ENCODE measurements around the gene CCL25.
A peak's percentile ranks its signal among the peaks of the same experiment; 100 is the strongest.

Gene CCL25

DNA sequence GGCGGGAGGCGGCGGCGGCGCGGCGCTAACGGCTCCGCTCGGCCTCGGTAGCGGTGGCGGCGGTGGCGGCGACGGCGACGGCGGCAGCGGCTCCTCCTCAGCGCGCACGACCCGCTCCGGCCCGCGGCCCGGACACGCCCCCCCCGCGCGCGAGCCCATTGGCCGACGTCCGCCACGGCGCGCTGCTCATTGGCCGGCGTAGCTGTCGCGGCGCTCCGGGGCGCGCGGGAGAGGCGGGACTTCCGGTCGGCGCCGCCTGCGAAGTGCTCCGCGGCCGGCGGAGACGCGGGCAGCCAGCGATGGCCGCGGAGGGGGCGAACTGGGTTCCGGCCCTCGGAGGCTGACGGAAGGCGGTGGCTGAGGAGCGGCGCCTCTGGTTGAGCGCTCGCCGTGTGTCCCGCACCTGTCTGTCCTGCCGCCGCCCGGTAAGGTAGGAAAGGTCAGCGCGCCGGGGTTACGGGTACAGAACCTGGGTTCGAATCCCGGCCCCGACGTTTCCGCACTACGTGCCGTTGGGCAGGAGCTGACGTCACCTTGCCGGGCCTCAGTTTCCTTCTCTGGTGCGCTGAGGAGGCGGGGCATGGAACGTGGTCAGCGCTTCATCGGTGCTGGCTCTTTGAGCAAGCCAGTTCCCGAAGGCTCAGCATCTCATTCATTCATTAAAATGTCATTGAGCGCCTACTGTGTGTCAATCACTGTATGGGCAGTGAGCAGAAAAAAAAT, 46.9 kb upstream of the CCL25 start, which contains the start of gene ELAVL1 (continued):
- peak; percentile 85 for TF ChIP-seq ZNF629 (tag by site-specific recombination; IDR thresholded peaks at IDR 0.05)
- peak; percentile 40; the same call in 1 of the 2 replicates for TF ChIP-seq ZNF677 (tag by site-specific recombination; IDR thresholded peaks at IDR 0.05)
- TF ChIP-seq, protein P1, sequence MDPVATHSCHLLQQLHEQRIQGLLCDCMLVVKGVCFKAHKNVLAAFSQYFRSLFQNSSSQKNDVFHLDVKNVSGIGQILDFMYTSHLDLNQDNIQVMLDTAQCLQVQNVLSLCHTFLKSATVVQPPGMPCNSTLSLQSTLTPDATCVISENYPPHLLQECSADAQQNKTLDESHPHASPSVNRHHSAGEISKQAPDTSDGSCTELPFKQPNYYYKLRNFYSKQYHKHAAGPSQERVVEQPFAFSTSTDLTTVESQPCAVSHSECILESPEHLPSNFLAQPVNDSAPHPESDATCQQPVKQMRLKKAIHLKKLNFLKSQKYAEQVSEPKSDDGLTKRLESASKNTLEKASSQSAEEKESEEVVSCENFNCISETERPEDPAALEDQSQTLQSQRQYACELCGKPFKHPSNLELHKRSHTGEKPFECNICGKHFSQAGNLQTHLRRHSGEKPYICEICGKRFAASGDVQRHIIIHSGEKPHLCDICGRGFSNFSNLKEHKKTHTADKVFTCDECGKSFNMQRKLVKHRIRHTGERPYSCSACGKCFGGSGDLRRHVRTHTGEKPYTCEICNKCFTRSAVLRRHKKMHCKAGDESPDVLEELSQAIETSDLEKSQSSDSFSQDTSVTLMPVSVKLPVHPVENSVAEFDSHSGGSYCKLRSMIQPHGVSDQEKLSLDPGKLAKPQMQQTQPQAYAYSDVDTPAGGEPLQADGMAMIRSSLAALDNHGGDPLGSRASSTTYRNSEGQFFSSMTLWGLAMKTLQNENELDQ (tag by site-specific recombination; IDR thresholded peaks at IDR 0.05; ENCODE audit: low read depth): no peak
- no peak for TF ChIP-seq ZNF530 (tag by site-specific recombination; IDR thresholded peaks at IDR 0.05; ENCODE audit: low read depth)
- TF ChIP-seq WT1 (tag by site-specific recombination; IDR thresholded peaks at IDR 0.05): no peak
- no peak for TF ChIP-seq ZNF423 (tag by site-specific recombination; IDR thresholded peaks at IDR 0.05)
- TF ChIP-seq GLIS2 (tag by site-specific recombination; IDR thresholded peaks at IDR 0.05): no peak
- TF ChIP-seq, protein P2, sequence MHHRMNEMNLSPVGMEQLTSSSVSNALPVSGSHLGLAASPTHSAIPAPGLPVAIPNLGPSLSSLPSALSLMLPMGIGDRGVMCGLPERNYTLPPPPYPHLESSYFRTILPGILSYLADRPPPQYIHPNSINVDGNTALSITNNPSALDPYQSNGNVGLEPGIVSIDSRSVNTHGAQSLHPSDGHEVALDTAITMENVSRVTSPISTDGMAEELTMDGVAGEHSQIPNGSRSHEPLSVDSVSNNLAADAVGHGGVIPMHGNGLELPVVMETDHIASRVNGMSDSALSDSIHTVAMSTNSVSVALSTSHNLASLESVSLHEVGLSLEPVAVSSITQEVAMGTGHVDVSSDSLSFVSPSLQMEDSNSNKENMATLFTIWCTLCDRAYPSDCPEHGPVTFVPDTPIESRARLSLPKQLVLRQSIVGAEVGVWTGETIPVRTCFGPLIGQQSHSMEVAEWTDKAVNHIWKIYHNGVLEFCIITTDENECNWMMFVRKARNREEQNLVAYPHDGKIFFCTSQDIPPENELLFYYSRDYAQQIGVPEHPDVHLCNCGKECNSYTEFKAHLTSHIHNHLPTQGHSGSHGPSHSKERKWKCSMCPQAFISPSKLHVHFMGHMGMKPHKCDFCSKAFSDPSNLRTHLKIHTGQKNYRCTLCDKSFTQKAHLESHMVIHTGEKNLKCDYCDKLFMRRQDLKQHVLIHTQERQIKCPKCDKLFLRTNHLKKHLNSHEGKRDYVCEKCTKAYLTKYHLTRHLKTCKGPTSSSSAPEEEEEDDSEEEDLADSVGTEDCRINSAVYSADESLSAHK (tag by site-specific recombination; IDR thresholded peaks at IDR 0.05): no peak
- no peak for TF ChIP-seq ZNF214 (tag by site-specific recombination; IDR thresholded peaks at IDR 0.05; ENCODE audit: borderline replicate concordance)
- TF ChIP-seq, protein P3, sequence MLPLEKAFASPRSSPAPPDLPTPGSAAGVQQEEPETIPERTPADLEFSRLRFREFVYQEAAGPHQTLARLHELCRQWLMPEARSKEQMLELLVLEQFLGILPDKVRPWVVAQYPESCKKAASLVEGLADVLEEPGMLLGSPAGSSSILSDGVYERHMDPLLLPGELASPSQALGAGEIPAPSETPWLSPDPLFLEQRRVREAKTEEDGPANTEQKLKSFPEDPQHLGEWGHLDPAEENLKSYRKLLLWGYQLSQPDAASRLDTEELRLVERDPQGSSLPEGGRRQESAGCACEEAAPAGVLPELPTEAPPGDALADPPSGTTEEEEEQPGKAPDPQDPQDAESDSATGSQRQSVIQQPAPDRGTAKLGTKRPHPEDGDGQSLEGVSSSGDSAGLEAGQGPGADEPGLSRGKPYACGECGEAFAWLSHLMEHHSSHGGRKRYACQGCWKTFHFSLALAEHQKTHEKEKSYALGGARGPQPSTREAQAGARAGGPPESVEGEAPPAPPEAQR (tag by site-specific recombination; IDR thresholded peaks at IDR 0.05): no peak
- no peak for TF ChIP-seq ZNF596 (tag by site-specific recombination; IDR thresholded peaks at IDR 0.05)
- TF ChIP-seq ZNF521 (tag by site-specific recombination; IDR thresholded peaks at IDR 0.05): no peak
- TF ChIP-seq ZNF785 (tag by site-specific recombination; IDR thresholded peaks at IDR 0.05): 0 out of 2 replicates have a peak, but pooled peaks have one; percentile 43
- TF ChIP-seq, protein P4, sequence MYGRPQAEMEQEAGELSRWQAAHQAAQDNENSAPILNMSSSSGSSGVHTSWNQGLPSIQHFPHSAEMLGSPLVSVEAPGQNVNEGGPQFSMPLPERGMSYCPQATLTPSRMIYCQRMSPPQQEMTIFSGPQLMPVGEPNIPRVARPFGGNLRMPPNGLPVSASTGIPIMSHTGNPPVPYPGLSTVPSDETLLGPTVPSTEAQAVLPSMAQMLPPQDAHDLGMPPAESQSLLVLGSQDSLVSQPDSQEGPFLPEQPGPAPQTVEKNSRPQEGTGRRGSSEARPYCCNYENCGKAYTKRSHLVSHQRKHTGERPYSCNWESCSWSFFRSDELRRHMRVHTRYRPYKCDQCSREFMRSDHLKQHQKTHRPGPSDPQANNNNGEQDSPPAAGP (tag by site-specific recombination; IDR thresholded peaks at IDR 0.05): peak; percentile 78
- no peak for TF ChIP-seq ZNF157 (tag by site-specific recombination; IDR thresholded peaks at IDR 0.05)
- peak; percentile 51; the same call in 1 of the 2 replicates for TF ChIP-seq FEZF1 (tag by site-specific recombination; IDR thresholded peaks at IDR 0.05)
- TF ChIP-seq ZNF624 (tag by site-specific recombination; IDR thresholded peaks at IDR 0.05): no peak
- no peak for TF ChIP-seq ZNF658 (tag by site-specific recombination; IDR thresholded peaks at IDR 0.05)
- TF ChIP-seq, protein P5, sequence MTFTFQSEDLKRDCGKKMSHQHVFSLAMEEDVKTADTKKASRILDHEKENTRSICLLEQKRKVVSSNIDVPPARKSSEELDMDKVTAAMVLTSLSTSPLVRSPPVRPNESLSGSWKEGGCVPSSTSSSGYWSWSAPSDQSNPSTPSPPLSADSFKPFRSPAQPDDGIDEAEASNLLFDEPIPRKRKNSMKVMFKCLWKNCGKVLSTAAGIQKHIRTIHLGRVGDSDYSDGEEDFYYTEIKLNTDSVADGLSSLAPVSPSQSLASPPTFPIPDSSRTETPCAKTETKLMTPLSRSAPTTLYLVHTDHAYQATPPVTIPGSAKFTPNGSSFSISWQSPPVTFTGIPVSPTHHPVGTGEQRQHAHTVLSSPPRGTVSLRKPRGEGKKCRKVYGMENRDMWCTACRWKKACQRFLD (tag by site-specific recombination; IDR thresholded peaks at IDR 0.05): no peak
- TF ChIP-seq, protein P6, sequence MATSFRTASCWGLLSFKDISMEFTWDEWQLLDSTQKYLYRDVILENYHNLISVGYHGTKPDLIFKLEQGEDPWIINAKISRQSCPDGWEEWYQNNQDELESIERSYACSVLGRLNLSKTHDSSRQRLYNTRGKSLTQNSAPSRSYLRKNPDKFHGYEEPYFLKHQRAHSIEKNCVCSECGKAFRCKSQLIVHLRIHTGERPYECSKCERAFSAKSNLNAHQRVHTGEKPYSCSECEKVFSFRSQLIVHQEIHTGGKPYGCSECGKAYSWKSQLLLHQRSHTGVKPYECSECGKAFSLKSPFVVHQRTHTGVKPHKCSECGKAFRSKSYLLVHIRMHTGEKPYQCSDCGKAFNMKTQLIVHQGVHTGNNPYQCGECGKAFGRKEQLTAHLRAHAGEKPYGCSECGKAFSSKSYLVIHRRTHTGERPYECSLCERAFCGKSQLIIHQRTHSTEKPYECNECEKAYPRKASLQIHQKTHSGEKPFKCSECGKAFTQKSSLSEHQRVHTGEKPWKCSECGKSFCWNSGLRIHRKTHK (tag by site-specific recombination; IDR thresholded peaks at IDR 0.05): no peak
- no peak for TF ChIP-seq ZNF366 (tag by site-specific recombination; conservative IDR thresholded peaks at IDR 0.05)
- TF ChIP-seq, protein P7, sequence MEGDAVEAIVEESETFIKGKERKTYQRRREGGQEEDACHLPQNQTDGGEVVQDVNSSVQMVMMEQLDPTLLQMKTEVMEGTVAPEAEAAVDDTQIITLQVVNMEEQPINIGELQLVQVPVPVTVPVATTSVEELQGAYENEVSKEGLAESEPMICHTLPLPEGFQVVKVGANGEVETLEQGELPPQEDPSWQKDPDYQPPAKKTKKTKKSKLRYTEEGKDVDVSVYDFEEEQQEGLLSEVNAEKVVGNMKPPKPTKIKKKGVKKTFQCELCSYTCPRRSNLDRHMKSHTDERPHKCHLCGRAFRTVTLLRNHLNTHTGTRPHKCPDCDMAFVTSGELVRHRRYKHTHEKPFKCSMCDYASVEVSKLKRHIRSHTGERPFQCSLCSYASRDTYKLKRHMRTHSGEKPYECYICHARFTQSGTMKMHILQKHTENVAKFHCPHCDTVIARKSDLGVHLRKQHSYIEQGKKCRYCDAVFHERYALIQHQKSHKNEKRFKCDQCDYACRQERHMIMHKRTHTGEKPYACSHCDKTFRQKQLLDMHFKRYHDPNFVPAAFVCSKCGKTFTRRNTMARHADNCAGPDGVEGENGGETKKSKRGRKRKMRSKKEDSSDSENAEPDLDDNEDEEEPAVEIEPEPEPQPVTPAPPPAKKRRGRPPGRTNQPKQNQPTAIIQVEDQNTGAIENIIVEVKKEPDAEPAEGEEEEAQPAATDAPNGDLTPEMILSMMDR (tag by site-specific recombination; IDR thresholded peaks at IDR 0.05): 0 out of 2 replicates have a peak, but pooled peaks have one; percentile 44
- TF ChIP-seq ZNF514 (tag by site-specific recombination; IDR thresholded peaks at IDR 0.05): no peak
- no peak for TF ChIP-seq GLIS1 (tag by site-specific recombination; IDR thresholded peaks at IDR 0.05)
- no peak for TF ChIP-seq ZNF112 (tag by site-specific recombination; IDR thresholded peaks at IDR 0.05)
- TF ChIP-seq, protein P8, sequence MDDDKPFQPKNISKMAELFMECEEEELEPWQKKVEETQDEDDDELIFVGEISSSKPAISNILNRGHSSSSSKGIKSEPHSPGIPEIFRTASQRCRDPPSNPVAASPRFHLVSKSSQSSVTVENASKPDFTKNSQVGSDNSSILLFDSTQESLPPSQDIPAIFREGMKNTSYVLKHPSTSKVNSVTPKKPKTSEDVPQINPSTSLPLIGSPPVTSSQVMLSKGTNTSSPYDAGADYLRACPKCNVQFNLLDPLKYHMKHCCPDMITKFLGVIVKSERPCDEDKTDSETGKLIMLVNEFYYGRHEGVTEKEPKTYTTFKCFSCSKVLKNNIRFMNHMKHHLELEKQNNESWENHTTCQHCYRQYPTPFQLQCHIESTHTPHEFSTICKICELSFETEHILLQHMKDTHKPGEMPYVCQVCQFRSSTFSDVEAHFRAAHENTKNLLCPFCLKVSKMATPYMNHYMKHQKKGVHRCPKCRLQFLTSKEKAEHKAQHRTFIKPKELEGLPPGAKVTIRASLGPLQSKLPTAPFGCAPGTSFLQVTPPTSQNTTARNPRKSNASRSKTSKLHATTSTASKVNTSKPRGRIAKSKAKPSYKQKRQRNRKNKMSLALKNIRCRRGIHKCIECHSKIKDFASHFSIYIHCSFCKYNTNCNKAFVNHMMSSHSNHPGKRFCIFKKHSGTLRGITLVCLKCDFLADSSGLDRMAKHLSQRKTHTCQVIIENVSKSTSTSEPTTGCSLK (tag by site-specific recombination; IDR thresholded peaks at IDR 0.05): no peak

All from HEK293 (cell line).